SU-DHL-6 (cell line): ENCODE measurements around the gene RHOB.

Experiments used
- H2AFZ ChIP-seq: fragments of 200-600 bp; sonication (generic); 2 replicates; pipeline ENCODE4 v1.6.1; 2014; ENCODE audit warnings: low read depth, mild to moderate bottlenecking, moderate library complexity, mixed read lengths, antibody characterized with exemption, low read length; ENCODE audit not compliant: severe bottlenecking
- H3F3A ChIP-seq: fragments of 200-600 bp; shearing (Covaris generic); 2 replicates; pipeline ENCODE4 v1.6.0; 2016; ENCODE audit warnings: antibody characterized with exemption, mild to moderate bottlenecking; ENCODE audit not compliant: insufficient read depth
- H3K27ac ChIP-seq: fragments of 200-600 bp; sonication (generic); 2 replicates; pipeline ENCODE4 v1.5.1; 2016; ENCODE audit warnings: low read depth, mild to moderate bottlenecking, low read length, moderate library complexity, mixed read lengths
- H3K27me3 ChIP-seq: fragments of 200-600 bp; sonication (generic), shearing (Covaris generic); 2 replicates; pipeline ENCODE4 v1.6.0; 2014; ENCODE audit warnings: mild to moderate bottlenecking, low read length
- H3K36me3 ChIP-seq: fragments of 200-600 bp; sonication (generic); 2 replicates; pipeline ENCODE4 v1.6.1; 2014; ENCODE audit warnings: mild to moderate bottlenecking, low read length, mixed read lengths
- H3K4me2 ChIP-seq: fragments of 300-600, 200-600 bp; shearing (Covaris generic), sonication (generic); 2 replicates; pipeline ENCODE4 v1.6.0; 2014; ENCODE audit warnings: low read length, low read depth, mild to moderate bottlenecking; ENCODE audit not compliant: poor library complexity, severe bottlenecking
- H3K4me3 ChIP-seq: fragments of 200-600 bp; sonication (generic); 2 replicates; pipeline ENCODE4 v1.5.1; 2014; ENCODE audit warnings: antibody characterized with exemption, low read length, mild to moderate bottlenecking, mixed read lengths; ENCODE audit not compliant: insufficient read depth, poor library complexity, severe bottlenecking
- H3K79me2 ChIP-seq: fragments of 200-600 bp; sonication (generic); 2 replicates; pipeline ENCODE4 v1.6.1; 2014; ENCODE audit warnings: mild to moderate bottlenecking, low read length, moderate library complexity; ENCODE audit not compliant: insufficient read depth
- H3K9ac ChIP-seq: fragments of 200-600 bp; sonication (generic); 2 replicates; pipeline ENCODE4 v1.7.0; 2014; ENCODE audit warnings: mild to moderate bottlenecking, low read length
- H3K9me2 ChIP-seq: fragments of 200-600 bp; sonication (generic); replicated peaks from 2 replicates; pipeline ENCODE4 v1.6.1; 2014; ENCODE audit warnings: low read length; ENCODE audit not compliant: insufficient read depth
- H3K9me3 ChIP-seq: fragments of 200-600 bp; sonication (generic); 2 replicates; pipeline ENCODE4 v1.6.1; 2014; ENCODE audit warnings: low read length, mixed read lengths; ENCODE audit not compliant: insufficient read depth
- H4K20me1 ChIP-seq: fragments of 200-600 bp; sonication (generic); 2 replicates; pipeline ENCODE4 v1.6.1; 2014; ENCODE audit warnings: low read depth, mild to moderate bottlenecking, antibody characterized with exemption, low read length, moderate library complexity, mixed read lengths
- EZH2phosphoT487 ChIP-seq: fragments of 200-600 bp; sonication (generic), shearing (Covaris generic); conservative IDR thresholded peaks from 2 replicates; pipeline ENCODE4 v1.6.1; 2018; ENCODE audit warnings: mild to moderate bottlenecking, antibody characterized with exemption, low read length, moderate library complexity, mixed read lengths
- TF ChIP-seq, protein P1 (sequence below): fragments of 200-600 bp; sonication (generic); IDR thresholded peaks from one replicate; pipeline ENCODE4 v1.5.1; 2017; ENCODE audit warnings: antibody characterized with exemption, mild to moderate bottlenecking, low read length, moderate library complexity; ENCODE audit not compliant: insufficient read depth, poor library complexity, severe bottlenecking

Gene RHOB

DNA sequence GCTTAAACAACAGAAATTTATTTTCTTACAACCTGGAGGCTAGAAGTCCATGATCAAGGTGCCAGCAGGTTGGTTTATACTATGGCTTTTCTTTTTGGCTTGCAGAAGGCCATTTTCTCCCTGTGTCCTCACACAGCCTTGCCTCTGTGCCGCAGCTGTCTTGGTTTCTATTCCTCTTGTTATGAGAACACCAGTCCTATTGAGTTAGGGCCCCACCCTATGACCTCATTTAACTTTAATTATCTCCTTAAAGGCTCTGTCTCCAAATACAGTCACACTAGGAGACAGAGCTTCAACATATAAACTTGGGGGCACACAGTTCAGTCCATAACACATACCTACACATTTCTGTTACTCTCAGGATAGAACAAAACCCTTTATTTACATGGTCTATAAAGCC lies 17.3 kb upstream of the RHOB start:
- Histone ChIP-seq H3K27ac (no peak overlapping the region), H3K27me3 (no peaks in the 10 kb centered on the region), H3K9ac (no peak overlapping the region), H3K4me3 (no peak overlapping the region), H3F3A (no peaks in the 10 kb centered on the region), H3K36me3 (no peaks in the 10 kb centered on the region), H3K9me2 (no peaks in the 10 kb centered on the region), H3K9me3 (no peaks in the 10 kb centered on the region), H2AFZ (no peak overlapping the region), H3K79me2 (no peaks in the 10 kb centered on the region), H4K20me1 (no peaks in the 10 kb centered on the region), H3K4me2 (no peak overlapping the region)
- TF ChIP-seq EZH2phosphoT487: no peak
- TF ChIP-seq, protein P1, sequence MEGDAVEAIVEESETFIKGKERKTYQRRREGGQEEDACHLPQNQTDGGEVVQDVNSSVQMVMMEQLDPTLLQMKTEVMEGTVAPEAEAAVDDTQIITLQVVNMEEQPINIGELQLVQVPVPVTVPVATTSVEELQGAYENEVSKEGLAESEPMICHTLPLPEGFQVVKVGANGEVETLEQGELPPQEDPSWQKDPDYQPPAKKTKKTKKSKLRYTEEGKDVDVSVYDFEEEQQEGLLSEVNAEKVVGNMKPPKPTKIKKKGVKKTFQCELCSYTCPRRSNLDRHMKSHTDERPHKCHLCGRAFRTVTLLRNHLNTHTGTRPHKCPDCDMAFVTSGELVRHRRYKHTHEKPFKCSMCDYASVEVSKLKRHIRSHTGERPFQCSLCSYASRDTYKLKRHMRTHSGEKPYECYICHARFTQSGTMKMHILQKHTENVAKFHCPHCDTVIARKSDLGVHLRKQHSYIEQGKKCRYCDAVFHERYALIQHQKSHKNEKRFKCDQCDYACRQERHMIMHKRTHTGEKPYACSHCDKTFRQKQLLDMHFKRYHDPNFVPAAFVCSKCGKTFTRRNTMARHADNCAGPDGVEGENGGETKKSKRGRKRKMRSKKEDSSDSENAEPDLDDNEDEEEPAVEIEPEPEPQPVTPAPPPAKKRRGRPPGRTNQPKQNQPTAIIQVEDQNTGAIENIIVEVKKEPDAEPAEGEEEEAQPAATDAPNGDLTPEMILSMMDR: no peak

DNA sequence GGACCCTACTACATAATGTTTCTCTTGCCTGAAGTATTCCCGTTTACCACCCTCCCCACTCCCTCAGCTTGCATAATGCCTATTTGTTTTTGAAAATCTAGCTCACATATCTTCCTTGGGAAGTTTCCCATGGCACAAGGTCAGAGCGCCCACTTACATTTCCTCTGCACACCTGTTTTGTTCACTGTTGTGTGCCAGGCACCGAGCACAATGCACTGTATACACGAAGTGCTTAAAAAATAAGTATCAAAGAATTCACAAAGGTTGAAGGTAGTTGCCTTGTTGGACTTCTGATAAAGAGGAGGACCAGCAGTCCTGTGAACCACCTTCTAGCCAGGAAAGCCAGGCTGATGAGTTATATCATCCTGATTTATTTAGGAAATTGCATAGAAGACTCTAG lies 16.8 kb upstream of the RHOB start:
- no peak overlapping the region for H3K4me2 ChIP-seq
- H3K9me3 ChIP-seq: no peaks in the 10 kb centered on the region
- no peaks in the 10 kb centered on the region for H3F3A ChIP-seq
- H4K20me1 ChIP-seq: no peaks in the 10 kb centered on the region
- no peak overlapping the region for H3K4me3 ChIP-seq
- no peaks in the 10 kb centered on the region for H3K27me3 ChIP-seq
- H3K79me2 ChIP-seq: no peaks in the 10 kb centered on the region
- no peak overlapping the region for H2AFZ ChIP-seq
- H3K27ac ChIP-seq: no peak overlapping the region
- no peaks in the 10 kb centered on the region for H3K36me3 ChIP-seq
- no peak overlapping the region for H3K9ac ChIP-seq
- no peak for TF ChIP-seq EZH2phosphoT487
- TF ChIP-seq, protein P1: no peak
- H3K9me2 ChIP-seq: no peaks in the 10 kb centered on the region

DNA sequence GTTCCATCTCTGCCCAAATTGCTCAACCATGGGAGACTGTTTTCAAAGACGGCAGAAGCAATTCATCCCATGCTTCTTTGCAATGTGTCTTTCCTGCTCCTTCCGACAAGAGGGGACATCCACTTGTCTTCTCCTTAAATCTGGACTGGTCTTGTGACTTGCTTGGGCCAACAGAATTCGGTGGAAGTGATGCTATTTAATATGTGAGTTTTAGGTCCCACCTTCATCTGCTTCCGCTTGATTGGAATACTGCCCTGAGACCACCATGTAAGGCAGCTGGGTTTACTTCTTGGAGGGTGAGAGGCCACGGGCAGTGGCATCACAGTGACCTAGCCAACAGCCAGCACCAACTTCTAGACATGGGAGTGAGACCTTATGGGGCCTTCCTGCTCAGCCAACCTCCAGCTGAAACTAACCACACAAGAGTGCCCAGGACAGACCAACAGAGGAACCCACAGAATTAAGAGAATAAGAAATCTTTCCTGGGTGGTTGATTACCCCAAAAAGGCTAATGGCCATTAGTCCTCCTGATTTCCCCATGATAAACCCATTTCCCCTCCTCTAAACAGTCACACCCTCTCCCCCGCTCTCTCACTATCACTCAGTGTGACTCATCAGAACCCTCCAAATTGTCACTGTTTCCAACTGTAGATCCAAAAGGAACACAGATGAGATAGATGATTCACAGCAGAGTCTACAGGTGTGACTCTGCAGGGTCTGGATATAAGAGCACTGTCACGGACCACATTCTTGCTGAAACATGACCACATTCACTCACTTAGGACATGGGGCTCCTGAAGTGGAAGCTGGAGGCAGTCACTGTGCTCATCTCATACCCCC lies 16.2 kb upstream of the RHOB start:
- Histone ChIP-seq H3K79me2 (no peaks in the 10 kb centered on the region), H3K9ac (no peak overlapping the region), H3K4me3 (no peak overlapping the region), H3K36me3 (no peaks in the 10 kb centered on the region), H3K27me3 (no peaks in the 10 kb centered on the region), H3K9me2 (no peaks in the 10 kb centered on the region), H3K4me2 (no peak overlapping the region), H2AFZ (no peak overlapping the region), H3F3A (no peaks in the 10 kb centered on the region), H4K20me1 (no peaks in the 10 kb centered on the region), H3K27ac (no peak overlapping the region), H3K9me3 (no peaks in the 10 kb centered on the region)
- TF ChIP-seq, protein P1: no peak
- TF ChIP-seq EZH2phosphoT487: no peak
